Mucosa of stomach (tissue), 1 donor: Measurements from ENCODE around the gene PVALEF.

Source experiments
- H3K27me3 ChIP-seq: one replicate; pipeline ENCODE4 v1.7.0; 2013; ENCODE audit warnings: mild to moderate bottlenecking, low read length; ENCODE audit not compliant: control insufficient read depth, insufficient read depth
- H3K36me3 ChIP-seq: one replicate; pipeline ENCODE4 v1.7.0; 2013; ENCODE audit warnings: low read length; ENCODE audit not compliant: control insufficient read depth, insufficient read depth
- H3K4me1 ChIP-seq: one replicate; pipeline ENCODE4 v1.7.0; 2013; ENCODE audit warnings: mild to moderate bottlenecking, low read length; ENCODE audit not compliant: control insufficient read depth, insufficient read depth
- H3K4me3 ChIP-seq: one replicate; pipeline ENCODE4 v1.7.0; 2013; ENCODE audit warnings: low read length
- H3K9ac ChIP-seq: one replicate; pipeline ENCODE4 v1.7.0; 2013; ENCODE audit warnings: mild to moderate bottlenecking, low read length, moderate library complexity
- H3K9me3 ChIP-seq: one replicate; pipeline ENCODE4 v1.7.0; 2013; ENCODE audit warnings: mild to moderate bottlenecking, low read length, moderate library complexity; ENCODE audit not compliant: control insufficient read depth
- donor health status: Pancreatic carcinoma.

The PVALEF gene

DNA sequence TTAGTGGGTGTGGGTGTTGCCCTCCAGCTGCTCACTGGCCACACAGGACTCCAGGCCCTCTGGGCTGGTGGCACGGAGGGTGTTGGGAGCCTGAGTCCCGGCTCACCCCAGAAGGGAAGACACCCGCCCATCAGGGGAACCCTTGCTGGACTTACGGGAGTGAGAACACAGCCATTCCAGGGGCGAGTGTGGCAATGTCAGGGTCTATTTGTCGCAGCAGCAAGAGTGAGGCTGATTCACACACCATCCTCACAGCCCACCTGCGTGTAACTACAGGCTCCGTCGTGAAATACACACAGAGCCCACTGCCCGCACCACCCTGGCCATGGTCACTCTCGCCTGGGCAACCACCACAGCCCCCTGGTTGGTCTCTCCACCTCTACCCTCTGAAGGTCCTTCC is 18.5 kb downstream of the PVALEF start:
- H3K4me1 ChIP-seq = no peaks in the 10 kb centered on the region
- peaks cover 4% of the 10 kb centered on the region for H3K27me3 ChIP-seq
- H3K9me3 ChIP-seq = no peaks in the 10 kb centered on the region
- no peaks in the 10 kb centered on the region for H3K36me3 ChIP-seq
- no peak overlapping the region for H3K4me3 ChIP-seq
- H3K9ac ChIP-seq = no peak overlapping the region

GRCh38 chr17:81184555-81184954 is 19.2 kb downstream of the PVALEF start:
- H3K27me3 ChIP-seq = peaks cover 4% of the 10 kb centered on the region
- H3K4me3 ChIP-seq = no peak overlapping the region
- no peaks in the 10 kb centered on the region for H3K4me1 ChIP-seq
- no peaks in the 10 kb centered on the region for H3K36me3 ChIP-seq
- H3K9me3 ChIP-seq = no peaks in the 10 kb centered on the region
- H3K9ac ChIP-seq = no peak overlapping the region

DNA sequence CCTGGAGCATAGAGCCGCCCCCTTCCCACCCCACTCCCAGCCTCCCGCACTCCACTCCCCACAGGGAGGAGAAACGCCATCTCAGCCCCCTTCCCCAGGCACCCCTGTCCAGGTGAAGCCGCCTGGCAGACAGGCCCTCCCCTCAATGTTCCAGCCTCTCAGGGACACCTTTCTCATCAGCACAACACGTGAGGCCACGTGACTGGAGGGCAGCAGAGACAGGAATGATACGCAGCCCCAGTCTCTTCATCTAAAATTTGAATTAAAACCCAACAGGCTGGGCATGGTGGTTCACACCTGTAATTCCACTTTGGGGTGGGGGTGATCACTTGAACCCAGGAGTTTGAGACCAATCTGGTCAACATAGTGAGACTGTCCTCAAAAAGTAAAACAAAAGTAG is 20.9 kb downstream of the PVALEF start:
- no peaks in the 10 kb centered on the region for H3K4me1 ChIP-seq
- H3K9me3 ChIP-seq = no peaks in the 10 kb centered on the region
- H3K4me3 ChIP-seq = no peak overlapping the region
- no peaks in the 10 kb centered on the region for H3K36me3 ChIP-seq
- H3K27me3 ChIP-seq = peaks cover 4% of the 10 kb centered on the region
- H3K9ac ChIP-seq = no peak overlapping the region

DNA sequence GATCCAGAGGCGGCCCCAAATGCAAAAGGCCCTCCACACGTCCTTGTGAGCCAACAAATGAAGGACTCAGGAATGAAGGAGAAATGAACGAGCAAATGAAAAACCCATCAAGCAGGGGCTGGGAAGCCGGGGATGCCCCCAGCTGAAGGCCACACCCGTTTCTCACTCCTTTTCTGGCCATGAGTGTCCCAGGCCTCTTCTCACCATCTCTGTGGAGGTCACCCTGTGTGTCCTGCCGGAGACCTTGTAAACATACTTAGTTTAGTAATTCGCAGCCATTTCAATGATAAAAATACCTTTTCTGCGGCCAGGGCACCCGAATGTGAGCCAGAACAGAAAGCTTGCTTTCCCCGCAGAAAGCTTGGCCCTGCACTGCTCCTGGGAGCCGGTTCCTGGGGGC is 21.8 kb downstream of the PVALEF start:
- Histone ChIP-seq H3K9me3 (no peaks in the 10 kb centered on the region), H3K4me1 (no peaks in the 10 kb centered on the region), H3K9ac (no peak overlapping the region), H3K36me3 (no peaks in the 10 kb centered on the region), H3K4me3 (no peak overlapping the region), H3K27me3 (peaks cover 4% of the 10 kb centered on the region)

- peaks cover 4% of the 10 kb centered on the region for H3K27me3 ChIP-seq
- H3K9ac ChIP-seq = no peak overlapping the region
- H3K4me1 ChIP-seq = no peaks in the 10 kb centered on the region
- H3K36me3 ChIP-seq = no peaks in the 10 kb centered on the region
- no peak overlapping the region for H3K4me3 ChIP-seq
- no peaks in the 10 kb centered on the region for H3K9me3 ChIP-seq
These were observed 22.5 kb downstream of the PVALEF start for GRCh38 chr17:81187586-81188490.

GRCh38 chr17:81188491-81188840 is 23.2 kb downstream of the PVALEF start:
- Histone ChIP-seq H3K4me3 (no peak overlapping the region), H3K9ac (no peak overlapping the region), H3K36me3 (no peaks in the 10 kb centered on the region), H3K4me1 (peaks cover 2% of the 10 kb centered on the region), H3K9me3 (no peaks in the 10 kb centered on the region), H3K27me3 (peaks cover under 1% of the 10 kb centered on the region)

DNA sequence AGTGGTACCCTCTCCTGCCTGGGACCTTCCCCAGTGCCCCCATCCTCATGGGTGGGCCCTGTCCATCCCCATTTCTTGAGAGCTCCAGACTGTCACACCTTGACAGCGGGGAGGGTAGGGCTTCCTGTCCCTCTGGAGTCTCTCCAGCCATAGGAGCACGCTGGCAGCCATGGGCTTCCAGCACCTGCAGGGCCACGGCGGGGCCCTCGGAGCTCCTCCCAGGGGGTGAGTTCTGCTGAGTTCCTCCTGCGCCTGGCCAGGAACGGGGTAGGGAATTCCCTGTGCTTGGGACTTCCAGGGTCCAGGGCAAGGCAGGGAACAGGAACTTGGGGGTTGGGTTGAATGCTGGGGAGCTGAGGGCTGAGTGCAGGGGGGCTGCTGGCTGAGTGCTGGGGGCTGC is 23.7 kb downstream of the PVALEF start:
- Histone ChIP-seq H3K4me1 (peaks cover 6% of the 10 kb centered on the region), H3K27me3 (no peaks in the 10 kb centered on the region), H3K4me3 (no peak overlapping the region), H3K9ac (no peak overlapping the region), H3K9me3 (no peaks in the 10 kb centered on the region), H3K36me3 (no peaks in the 10 kb centered on the region)

DNA sequence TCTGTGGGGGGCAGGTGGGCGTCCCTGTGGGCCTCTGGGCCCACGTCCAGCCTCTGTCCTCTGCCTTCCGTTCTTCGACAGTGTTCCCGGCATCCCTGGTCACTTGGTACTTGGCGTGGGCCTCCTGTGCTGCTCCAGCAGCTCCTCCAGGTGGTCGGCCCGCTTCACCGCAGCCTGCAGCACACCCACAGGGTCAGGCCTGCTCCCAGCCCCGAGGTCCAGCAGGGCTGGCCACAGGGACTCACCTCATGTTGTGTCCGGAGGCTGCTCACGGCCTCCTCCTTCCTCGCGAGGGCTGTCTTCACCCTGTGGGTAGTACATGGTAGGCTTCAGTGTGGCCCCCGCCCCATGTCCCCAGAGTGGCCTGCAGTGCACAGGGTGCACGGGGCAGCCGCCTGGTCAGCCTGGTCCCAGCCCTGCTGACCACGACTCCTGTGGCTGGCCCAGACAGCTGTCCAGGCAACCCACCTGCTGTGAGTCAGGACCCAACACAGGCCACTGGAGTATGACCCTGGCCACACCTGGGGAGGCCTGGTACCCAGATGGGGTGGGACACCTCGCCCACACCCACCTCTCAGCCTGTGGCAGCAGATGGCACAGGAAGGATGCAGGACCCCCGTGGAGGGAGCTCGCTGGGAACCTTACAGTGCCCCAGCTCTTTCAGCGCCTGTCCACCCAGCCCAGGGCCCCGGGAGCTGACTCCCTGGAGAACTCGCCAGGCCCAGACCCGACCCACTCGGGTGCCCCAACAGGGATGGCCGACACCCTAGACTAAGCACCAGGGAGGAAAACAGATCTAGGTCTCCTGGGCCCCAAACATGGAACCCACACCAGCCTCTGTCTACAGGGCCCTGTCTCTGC is 24.6 kb downstream of the PVALEF start:
- no peaks in the 10 kb centered on the region for H3K36me3 ChIP-seq
- H3K4me1 ChIP-seq = peaks cover 6% of the 10 kb centered on the region
- no peaks in the 10 kb centered on the region for H3K27me3 ChIP-seq
- no peak overlapping the region for H3K9ac ChIP-seq
- no peaks in the 10 kb centered on the region for H3K9me3 ChIP-seq
- no peak overlapping the region for H3K4me3 ChIP-seq

DNA sequence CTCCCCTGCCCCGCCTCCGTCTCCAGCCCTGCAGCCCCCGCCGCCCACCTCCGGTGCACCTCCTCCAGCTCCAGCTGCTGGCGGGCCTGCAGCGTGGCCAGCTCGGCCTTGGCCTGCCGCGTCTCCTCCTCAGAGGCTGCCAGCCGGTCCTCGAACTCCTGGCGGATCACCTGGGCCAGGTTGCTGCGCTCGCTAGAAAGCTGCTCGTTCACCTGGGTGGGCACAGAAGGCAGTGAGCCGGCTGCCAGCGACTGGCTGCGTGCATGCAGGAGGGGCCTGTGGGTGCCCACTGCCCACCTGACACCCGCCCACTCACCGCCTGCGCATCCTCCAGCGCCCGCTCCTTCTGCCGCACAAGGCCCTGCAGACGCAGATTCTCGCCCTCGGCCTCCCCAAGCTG is 25.3 kb downstream of the PVALEF start:
- H3K36me3 ChIP-seq = no peaks in the 10 kb centered on the region
- H3K4me3 ChIP-seq = no peak overlapping the region
- H3K9me3 ChIP-seq = no peaks in the 10 kb centered on the region
- no peaks in the 10 kb centered on the region for H3K27me3 ChIP-seq
- no peak overlapping the region for H3K9ac ChIP-seq
- peaks cover 6% of the 10 kb centered on the region for H3K4me1 ChIP-seq

DNA sequence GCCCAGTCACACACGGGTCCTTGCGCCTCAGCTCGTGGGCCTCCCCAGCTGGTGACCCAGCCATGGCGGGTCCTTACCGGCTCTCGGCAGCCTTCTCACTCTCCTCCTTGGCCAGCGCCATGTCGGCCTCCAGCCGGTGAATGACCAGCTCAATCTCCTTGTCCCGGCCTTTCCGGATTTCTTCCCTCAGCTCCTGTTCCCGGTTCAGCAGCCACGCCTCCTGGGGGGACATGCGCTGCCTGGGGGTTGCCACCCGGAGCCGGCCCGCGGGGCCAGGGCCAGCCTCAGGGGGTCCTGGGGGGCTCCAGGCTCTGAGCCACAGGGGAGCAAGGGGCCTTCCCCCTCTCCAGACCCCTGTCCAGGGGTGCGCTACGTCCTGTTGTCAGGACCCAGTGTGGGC is 25.8 kb downstream of the PVALEF start:
- Histone ChIP-seq H3K27me3 (no peaks in the 10 kb centered on the region), H3K9ac (no peak overlapping the region), H3K4me3 (no peak overlapping the region), H3K9me3 (no peaks in the 10 kb centered on the region), H3K36me3 (no peaks in the 10 kb centered on the region), H3K4me1 (peaks cover 6% of the 10 kb centered on the region)

DNA sequence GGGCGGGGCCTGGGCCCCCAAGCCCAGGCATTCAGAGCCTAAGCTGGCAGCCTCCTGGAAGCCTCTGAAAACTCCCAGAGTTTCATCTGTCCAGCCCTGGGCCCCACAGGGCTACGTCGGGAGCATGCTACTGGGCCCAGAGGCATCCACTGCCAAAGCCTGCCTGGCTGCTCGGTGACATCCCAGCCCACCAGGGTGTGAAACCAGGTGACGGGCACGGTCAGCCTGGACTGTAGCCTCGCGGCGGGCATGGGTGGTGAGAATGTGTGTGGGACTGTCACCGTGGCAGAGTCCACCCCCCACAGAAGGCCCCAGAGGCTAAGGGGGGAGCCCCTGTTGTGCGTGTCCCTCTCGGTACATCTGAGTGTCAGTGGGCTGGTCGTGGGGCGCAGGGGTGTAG is 26.3 kb downstream of the PVALEF start:
- no peaks in the 10 kb centered on the region for H3K27me3 ChIP-seq
- no peak overlapping the region for H3K9ac ChIP-seq
- H3K36me3 ChIP-seq = no peaks in the 10 kb centered on the region
- H3K4me1 ChIP-seq = peaks cover 6% of the 10 kb centered on the region
- H3K4me3 ChIP-seq = no peak overlapping the region
- H3K9me3 ChIP-seq = no peaks in the 10 kb centered on the region

- Histone ChIP-seq H3K4me3 (no peak overlapping the region), H3K4me1 (peaks cover 6% of the 10 kb centered on the region), H3K9ac (no peak overlapping the region), H3K27me3 (no peaks in the 10 kb centered on the region), H3K36me3 (no peaks in the 10 kb centered on the region), H3K9me3 (no peaks in the 10 kb centered on the region)
These were observed 27.2 kb downstream of the PVALEF start for GRCh38 chr17:81192386-81193050.
